ENCODE measurements around the gene OR7A10. TPM values are rescaled to one million over a fixed set of nuclear protein-coding genes. Genes with fewer than 3 reads are reported as not detected.

OR7A10 gene
- total and polyA plus RNA-seq, 7 donors = not detected

- no peak overlapping the region for H3K4me3 ChIP-seq
- DNase-seq = no peak
- H3K27me3 ChIP-seq (ENCODE audit: insufficient read depth in 3 of 3, low read length in 2 of 3) = no peaks in the 10 kb centered on the region
- TF ChIP-seq, protein P1, sequence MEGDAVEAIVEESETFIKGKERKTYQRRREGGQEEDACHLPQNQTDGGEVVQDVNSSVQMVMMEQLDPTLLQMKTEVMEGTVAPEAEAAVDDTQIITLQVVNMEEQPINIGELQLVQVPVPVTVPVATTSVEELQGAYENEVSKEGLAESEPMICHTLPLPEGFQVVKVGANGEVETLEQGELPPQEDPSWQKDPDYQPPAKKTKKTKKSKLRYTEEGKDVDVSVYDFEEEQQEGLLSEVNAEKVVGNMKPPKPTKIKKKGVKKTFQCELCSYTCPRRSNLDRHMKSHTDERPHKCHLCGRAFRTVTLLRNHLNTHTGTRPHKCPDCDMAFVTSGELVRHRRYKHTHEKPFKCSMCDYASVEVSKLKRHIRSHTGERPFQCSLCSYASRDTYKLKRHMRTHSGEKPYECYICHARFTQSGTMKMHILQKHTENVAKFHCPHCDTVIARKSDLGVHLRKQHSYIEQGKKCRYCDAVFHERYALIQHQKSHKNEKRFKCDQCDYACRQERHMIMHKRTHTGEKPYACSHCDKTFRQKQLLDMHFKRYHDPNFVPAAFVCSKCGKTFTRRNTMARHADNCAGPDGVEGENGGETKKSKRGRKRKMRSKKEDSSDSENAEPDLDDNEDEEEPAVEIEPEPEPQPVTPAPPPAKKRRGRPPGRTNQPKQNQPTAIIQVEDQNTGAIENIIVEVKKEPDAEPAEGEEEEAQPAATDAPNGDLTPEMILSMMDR (IDR thresholded peaks at IDR 0.05) = no peak
- no peaks in the 10 kb centered on the region for H3K4me1 ChIP-seq
- H3K36me3 ChIP-seq (ENCODE audit: insufficient read depth in 1 of 2, low read depth in 1 of 2) = no peaks in the 10 kb centered on the region
- no peak overlapping the region for H3K27ac ChIP-seq
- ATAC-seq = no peak
- peaks cover 3% of the 10 kb centered on the region for H3K9me3 ChIP-seq
- WGBS, 3 donors = 47 to 55% (median 51%) methylated on average over 6 of the region's 6 CpGs
- intact Hi-C loops (cut with DNase I) = no loop called here
These were observed 26.8 kb downstream of the OR7A10 start for GRCh38 chr19:14821937-14822336.

DNA sequence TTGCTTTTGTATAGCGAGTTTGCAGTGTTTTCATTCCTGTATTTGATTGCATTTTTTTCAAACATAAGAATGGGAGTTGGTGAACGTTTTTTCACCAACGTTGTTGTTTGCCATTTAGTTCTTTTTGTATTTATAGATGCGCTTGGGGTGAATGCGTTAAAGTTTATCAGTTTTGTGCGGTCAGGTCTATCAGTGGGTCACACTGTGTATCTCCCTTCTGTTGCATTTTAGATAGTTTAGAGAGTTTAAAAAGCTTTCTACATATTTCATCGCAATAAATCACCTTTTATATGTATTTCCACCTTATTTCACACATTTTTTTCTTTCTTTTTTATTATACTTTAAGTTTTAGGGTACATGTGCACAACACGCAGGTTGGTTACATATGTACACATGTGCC is 30.1 kb downstream of the OR7A10 start:
- H3K4me3 ChIP-seq = no peak overlapping the region
- intact Hi-C loops (cut with DNase I) = no loop called here
- DNase-seq (no peak), ATAC-seq (no peak)
- WGBS, 3 donors = 75 to 82% (median 81%) methylated on average over 8 of the region's 8 CpGs
- no peaks in the 10 kb centered on the region for H3K27me3 ChIP-seq (ENCODE audit: insufficient read depth in 3 of 3, low read length in 2 of 3)
- peaks cover 3% of the 10 kb centered on the region for H3K9me3 ChIP-seq
- TF ChIP-seq, protein P1 (IDR thresholded peaks at IDR 0.05) = no peak
- no peaks in the 10 kb centered on the region for H3K4me1 ChIP-seq
- H3K27ac ChIP-seq = no peak overlapping the region
- no peaks in the 10 kb centered on the region for H3K36me3 ChIP-seq (ENCODE audit: insufficient read depth in 1 of 2, low read depth in 1 of 2)

DNA sequence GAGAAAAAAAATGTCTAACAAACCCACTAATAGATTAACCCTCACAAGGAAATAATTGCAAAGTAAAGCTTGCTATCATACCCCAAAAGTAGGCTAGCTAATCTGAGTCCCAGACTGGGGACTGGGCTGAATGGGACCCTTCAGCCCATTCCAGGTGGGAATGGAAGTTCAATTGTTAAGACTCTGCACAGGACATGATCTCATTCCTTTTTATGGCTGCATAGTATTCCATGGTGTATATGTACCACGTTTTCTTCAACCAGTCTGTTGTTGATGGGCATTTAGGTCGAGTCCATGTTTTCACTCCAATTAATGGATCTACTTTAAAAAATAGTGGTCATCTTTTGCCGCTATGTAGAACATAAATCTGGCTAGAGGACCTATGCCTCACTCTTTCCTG is 31.7 kb downstream of the OR7A10 start:
- no peak for DNase-seq
- H3K36me3 ChIP-seq (ENCODE audit: insufficient read depth in 1 of 2, low read depth in 1 of 2) = no peaks in the 10 kb centered on the region
- TF ChIP-seq, protein P1 (IDR thresholded peaks at IDR 0.05) = no peak
- peaks cover 3% of the 10 kb centered on the region for H3K9me3 ChIP-seq
- H3K27ac ChIP-seq = no peak overlapping the region
- WGBS, 3 donors = 58 to 65% (median 64%) methylated on average over 3 of the region's 3 CpGs
- H3K4me1 ChIP-seq = no peaks in the 10 kb centered on the region
- no peak overlapping the region for H3K4me3 ChIP-seq
- intact Hi-C loops (cut with DNase I) = no loop called here
- no peaks in the 10 kb centered on the region for H3K27me3 ChIP-seq (ENCODE audit: insufficient read depth in 3 of 3, low read length in 2 of 3)
- ATAC-seq = no peak

DNA sequence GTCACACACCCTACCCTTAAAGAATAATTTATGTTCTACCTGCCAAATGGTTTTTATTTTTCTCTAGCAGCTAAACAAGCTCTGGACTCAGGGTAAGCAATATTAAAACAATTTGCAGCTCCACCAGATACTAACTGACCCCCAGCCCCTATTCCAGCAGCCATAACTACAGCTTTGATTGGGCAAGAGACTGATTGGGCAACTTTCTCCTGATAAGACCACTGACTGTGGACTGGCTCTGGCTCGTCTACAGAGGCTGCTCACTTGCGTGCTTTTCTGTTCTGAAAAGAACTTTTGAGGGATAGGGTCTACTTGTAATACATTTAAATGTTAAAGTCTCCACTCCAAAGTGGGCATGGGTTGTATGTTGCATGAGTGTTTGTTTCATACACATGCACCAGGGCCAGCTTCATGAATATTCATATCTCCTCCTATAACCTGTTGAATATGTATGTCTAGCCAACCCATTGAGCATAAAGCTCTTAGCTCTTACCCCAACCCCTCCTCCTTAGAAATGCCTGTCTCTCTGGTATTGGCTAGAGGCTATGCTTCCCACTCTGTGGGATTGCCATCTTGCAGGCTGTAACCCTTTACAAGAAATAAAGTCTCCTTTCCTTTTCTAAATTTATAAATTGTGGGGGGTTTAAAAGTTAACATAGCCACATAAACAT is 33.6 kb downstream of the OR7A10 start:
- H3K4me3 ChIP-seq = no peak overlapping the region
- ATAC-seq = no peak
- H3K36me3 ChIP-seq (ENCODE audit: insufficient read depth in 1 of 2, low read depth in 1 of 2) = no peaks in the 10 kb centered on the region
- DNase-seq = no peak
- peaks cover 3% of the 10 kb centered on the region for H3K9me3 ChIP-seq
- H3K27ac ChIP-seq = no peak overlapping the region
- TF ChIP-seq, protein P1 (IDR thresholded peaks at IDR 0.05) = no peak
- intact Hi-C loops (cut with DNase I) = no loop called here
- WGBS, 3 donors = 69 to 76% (median 71%) methylated on average over 2 of the region's 2 CpGs
- no peaks in the 10 kb centered on the region for H3K27me3 ChIP-seq (ENCODE audit: insufficient read depth in 3 of 3, low read length in 2 of 3)
- no peaks in the 10 kb centered on the region for H3K4me1 ChIP-seq
